ENCODE results near the gene SOX13.

DNA sequence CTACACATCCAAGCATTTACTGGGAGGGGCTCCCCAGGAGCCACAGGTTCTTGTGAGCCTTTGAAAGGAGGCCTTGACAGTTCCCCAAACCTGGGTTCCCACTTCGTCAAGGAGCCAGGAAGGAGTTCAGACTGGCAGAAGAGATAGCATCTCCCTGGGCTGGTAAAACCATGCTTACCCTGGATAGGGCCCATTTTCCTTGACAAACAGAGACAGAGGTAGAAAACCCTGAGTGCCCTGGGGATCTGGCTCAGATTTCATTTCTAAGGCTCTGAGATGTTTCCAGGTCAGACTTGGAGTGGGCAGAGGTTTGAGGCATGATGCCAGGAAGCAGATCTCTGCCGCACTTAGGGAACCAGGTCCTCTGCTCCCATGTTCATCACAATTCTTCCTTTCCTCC, 76.2 kb downstream of the SOX13 start:
- TF ChIP-seq POLR2A (IDR thresholded peaks at IDR 0.05) = no peak
- TF ChIP-seq, protein P1, sequence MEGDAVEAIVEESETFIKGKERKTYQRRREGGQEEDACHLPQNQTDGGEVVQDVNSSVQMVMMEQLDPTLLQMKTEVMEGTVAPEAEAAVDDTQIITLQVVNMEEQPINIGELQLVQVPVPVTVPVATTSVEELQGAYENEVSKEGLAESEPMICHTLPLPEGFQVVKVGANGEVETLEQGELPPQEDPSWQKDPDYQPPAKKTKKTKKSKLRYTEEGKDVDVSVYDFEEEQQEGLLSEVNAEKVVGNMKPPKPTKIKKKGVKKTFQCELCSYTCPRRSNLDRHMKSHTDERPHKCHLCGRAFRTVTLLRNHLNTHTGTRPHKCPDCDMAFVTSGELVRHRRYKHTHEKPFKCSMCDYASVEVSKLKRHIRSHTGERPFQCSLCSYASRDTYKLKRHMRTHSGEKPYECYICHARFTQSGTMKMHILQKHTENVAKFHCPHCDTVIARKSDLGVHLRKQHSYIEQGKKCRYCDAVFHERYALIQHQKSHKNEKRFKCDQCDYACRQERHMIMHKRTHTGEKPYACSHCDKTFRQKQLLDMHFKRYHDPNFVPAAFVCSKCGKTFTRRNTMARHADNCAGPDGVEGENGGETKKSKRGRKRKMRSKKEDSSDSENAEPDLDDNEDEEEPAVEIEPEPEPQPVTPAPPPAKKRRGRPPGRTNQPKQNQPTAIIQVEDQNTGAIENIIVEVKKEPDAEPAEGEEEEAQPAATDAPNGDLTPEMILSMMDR (IDR thresholded peaks at IDR 0.05) = no peak
- TF ChIP-seq POLR2AphosphoS5 (IDR thresholded peaks at IDR 0.05) = no peak
- TF ChIP-seq EP300 (IDR thresholded peaks at IDR 0.05) = no peak
